Endothelial cell of coronary artery (primary cell): ENCODE measurements around the gene TBC1D2. TPM values are rescaled to one million over a fixed set of nuclear protein-coding genes. Genes with fewer than 3 reads are reported as not detected.

Source experiments
- total RNA-seq: library from RNA; depleted of rRNA; stranded (reverse); fragments of >200 nt; gene quantifications from 2 replicates; pipeline ENCODE4 v1.2.3, GENCODE V29; 2014

Gene TBC1D2, protein sequence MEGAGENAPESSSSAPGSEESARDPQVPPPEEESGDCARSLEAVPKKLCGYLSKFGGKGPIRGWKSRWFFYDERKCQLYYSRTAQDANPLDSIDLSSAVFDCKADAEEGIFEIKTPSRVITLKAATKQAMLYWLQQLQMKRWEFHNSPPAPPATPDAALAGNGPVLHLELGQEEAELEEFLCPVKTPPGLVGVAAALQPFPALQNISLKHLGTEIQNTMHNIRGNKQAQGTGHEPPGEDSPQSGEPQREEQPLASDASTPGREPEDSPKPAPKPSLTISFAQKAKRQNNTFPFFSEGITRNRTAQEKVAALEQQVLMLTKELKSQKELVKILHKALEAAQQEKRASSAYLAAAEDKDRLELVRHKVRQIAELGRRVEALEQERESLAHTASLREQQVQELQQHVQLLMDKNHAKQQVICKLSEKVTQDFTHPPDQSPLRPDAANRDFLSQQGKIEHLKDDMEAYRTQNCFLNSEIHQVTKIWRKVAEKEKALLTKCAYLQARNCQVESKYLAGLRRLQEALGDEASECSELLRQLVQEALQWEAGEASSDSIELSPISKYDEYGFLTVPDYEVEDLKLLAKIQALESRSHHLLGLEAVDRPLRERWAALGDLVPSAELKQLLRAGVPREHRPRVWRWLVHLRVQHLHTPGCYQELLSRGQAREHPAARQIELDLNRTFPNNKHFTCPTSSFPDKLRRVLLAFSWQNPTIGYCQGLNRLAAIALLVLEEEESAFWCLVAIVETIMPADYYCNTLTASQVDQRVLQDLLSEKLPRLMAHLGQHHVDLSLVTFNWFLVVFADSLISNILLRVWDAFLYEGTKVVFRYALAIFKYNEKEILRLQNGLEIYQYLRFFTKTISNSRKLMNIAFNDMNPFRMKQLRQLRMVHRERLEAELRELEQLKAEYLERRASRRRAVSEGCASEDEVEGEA
- total RNA-seq = 3.1 and 11.0 TPM in 2 replicates

DNA sequence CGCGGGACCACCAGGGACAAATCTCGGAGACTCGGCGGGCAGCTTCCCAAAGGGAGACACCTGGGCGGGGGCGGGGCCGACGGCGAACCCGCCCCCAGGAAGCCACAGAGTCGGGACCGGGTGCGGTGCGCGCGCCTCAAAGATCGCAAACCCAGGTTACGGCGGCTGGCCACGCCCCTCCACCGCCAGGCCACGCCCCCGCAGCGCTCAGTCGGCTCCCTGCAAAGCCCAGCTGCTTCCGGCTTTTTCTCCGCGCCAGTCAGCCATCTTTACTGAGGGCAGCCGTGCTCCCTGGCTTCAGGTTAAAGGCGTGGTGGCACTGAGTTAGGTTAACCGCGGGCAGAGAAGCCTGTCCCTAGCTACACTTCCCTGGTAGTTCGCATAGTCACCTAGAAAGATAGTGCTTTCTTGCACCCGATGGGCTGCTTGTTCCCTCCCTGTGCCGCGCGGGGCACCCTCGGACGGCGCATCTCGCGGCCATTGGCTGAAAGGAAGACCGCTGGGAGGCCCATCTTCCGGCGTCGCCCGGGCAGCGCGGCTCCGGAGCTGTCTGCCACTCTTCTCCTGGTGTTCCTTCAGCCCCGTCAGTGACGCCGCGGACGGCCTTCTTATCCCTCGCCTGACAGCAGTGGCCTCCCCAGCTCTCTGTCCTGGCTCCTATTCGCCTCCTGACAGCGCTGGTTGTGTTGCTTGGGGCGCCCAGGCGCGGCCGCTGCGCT lies at the start of gene TBC1D2:
TSS of gene TBC1D2 (minus strand) at position 72 of the 719 bp plus-strand sequence. CDS start 108 bp downstream, outside the sequence.

DNA sequence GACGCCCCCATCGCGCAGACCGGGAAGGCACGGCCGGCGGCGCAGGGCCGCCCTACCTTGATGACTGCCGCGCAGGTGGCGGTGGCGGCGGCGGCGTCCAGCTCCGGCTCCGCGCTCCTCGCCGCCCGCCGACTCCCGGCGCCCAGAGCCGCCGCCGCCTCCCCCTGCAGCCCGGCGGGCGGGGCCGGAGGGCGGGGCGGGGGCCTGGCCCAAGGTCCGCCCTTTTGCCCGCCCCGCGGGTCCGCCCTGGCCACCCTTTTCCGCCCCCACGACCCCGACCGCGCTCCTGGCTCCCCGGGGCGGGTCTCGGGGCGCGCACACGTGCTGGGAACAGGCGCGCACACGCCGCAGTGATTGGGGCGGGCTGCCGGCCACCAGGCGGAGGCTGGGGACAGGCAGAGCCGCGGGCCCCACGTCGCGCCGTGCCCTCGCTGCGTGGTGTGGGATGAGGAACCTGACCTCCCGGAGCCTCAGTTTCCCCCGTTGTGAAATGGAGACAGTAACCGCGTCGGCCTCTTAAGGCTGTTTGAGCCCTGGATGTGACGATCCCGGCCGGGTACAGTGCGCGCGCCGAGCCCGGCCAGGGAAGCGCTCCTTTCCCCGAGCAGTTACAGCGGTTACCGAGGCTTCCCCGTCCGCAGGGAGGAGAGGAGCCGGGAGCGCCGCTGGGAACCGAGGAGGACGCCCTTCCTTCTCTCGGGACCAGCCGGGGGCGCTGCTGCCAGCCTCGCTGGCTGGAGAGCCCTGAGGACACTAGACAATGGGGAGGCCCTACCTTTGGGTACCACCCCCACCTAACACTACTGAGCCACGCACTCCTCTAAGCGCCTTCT lies 62.7 kb downstream of the TBC1D2 start, which contains the start of gene CORO2A:
TSS of gene CORO2A (minus strand) at position 135 of the 833 bp plus-strand sequence. CDS start 34,977 bp downstream, outside the sequence.

Other genes starting within 250 kb of the TBC1D2 start
- gene NANS, start 198.9 kb downstream of the TBC1D2 start, total RNA-seq = 107 and 214 TPM in 2 replicates
- 2.1 and 2.6 TPM in 2 replicates for gene TRIM14, start 136.4 kb downstream of the TBC1D2 start, total RNA-seq
- gene CORO2A, start 63.0 kb downstream of the TBC1D2 start, total RNA-seq = 0.18 and 0.38 TPM in 2 replicates